ENCODE measurements around the gene OR51F2. TPM values are rescaled to one million over a fixed set of nuclear protein-coding genes. Genes with fewer than 3 reads are reported as not detected.

The OR51F2 gene
- total and polyA plus RNA-seq, 9 of the 15 experiments (the other 6 are each of a cell fraction or from before 2014, with no cell fraction given) = not detected

GRCh38 chr11:4865855-4866254, 44.7 kb downstream of the OR51F2 start (continued):
- TF ChIP-seq, protein P1, sequence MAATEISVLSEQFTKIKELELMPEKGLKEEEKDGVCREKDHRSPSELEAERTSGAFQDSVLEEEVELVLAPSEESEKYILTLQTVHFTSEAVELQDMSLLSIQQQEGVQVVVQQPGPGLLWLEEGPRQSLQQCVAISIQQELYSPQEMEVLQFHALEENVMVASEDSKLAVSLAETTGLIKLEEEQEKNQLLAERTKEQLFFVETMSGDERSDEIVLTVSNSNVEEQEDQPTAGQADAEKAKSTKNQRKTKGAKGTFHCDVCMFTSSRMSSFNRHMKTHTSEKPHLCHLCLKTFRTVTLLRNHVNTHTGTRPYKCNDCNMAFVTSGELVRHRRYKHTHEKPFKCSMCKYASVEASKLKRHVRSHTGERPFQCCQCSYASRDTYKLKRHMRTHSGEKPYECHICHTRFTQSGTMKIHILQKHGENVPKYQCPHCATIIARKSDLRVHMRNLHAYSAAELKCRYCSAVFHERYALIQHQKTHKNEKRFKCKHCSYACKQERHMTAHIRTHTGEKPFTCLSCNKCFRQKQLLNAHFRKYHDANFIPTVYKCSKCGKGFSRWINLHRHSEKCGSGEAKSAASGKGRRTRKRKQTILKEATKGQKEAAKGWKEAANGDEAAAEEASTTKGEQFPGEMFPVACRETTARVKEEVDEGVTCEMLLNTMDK (IDR thresholded peaks at IDR 0.05; ENCODE audit: borderline replicate concordance, insufficient read depth, low read depth, low read length, poor library complexity, severe bottlenecking) = no peak
- TF ChIP-seq WHSC1 (IDR thresholded peaks at IDR 0.05; ENCODE audit: low read length) (no peak), EZH2 (IDR thresholded peaks at IDR 0.05; ENCODE audit: borderline replicate concordance, low read depth, low read length) (no peak), PTRF (tag; IDR thresholded peaks at IDR 0.05) (no peak)
- TF ChIP-seq, protein P2, sequence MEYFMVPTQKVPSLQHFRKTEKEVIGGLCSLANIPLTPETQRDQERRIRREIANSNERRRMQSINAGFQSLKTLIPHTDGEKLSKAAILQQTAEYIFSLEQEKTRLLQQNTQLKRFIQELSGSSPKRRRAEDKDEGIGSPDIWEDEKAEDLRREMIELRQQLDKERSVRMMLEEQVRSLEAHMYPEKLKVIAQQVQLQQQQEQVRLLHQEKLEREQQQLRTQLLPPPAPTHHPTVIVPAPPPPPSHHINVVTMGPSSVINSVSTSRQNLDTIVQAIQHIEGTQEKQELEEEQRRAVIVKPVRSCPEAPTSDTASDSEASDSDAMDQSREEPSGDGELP (CRISPR knock-in tag; IDR thresholded peaks at IDR 0.05; ENCODE audit: borderline replicate concordance) = no peak

Other genes starting within 250 kb of the OR51F2 start
Only the 7 nearest of the 20 such genes appear.
- gene OR51F1, start 51.4 kb upstream of the OR51F2 start, total RNA-seq (2014; rRNA removed) = not detected in 2 replicates
- gene OR51F1, start 51.4 kb upstream of the OR51F2 start, total RNA-seq (2014; rRNA removed; fragmentation: Illumina TruSeq; extraction: Trizol) = not detected in 2 replicates
- not detected in 2 replicates for gene OR51F1, start 51.4 kb upstream of the OR51F2 start, total RNA-seq (2015; rRNA removed; fragmentation: Illumina TruSeq; extraction: Trizol)
- gene OR51F1, start 51.4 kb upstream of the OR51F2 start, total RNA-seq (2021) = not detected in 2 replicates
- gene OR51F1, start 51.4 kb upstream of the OR51F2 start, polyA plus RNA-seq (2011; rRNA removed) = not detected in 2 replicates
- gene OR51F1, start 51.4 kb upstream of the OR51F2 start, polyA plus RNA-seq (2014; fragmentation: Illumina TruSeq; extraction: Trizol) = not detected in 2 replicates
- not detected for gene OR51F1, start 51.4 kb upstream of the OR51F2 start, polyA plus RNA-seq (2014; fragmentation: Nextera tagmentation; extraction: Ambion mirVana)
- gene OR51F1, start 51.4 kb upstream of the OR51F2 start, polyA plus RNA-seq (2014; rRNA removed) = not detected in 2 replicates
- gene OR52R1, start 16.9 kb upstream of the OR51F2 start, total RNA-seq (2014; rRNA removed) = not detected in 2 replicates
- gene OR52R1, start 16.9 kb upstream of the OR51F2 start, total RNA-seq (2014; rRNA removed; fragmentation: Illumina TruSeq; extraction: Trizol) = not detected in 2 replicates
- gene OR52R1, start 16.9 kb upstream of the OR51F2 start, total RNA-seq (2015; rRNA removed; fragmentation: Illumina TruSeq; extraction: Trizol) = not detected in 2 replicates
- not detected in 2 replicates for gene OR52R1, start 16.9 kb upstream of the OR51F2 start, total RNA-seq (2021)
- not detected in 2 replicates for gene OR52R1, start 16.9 kb upstream of the OR51F2 start, polyA plus RNA-seq (2011; rRNA removed)
- gene OR52R1, start 16.9 kb upstream of the OR51F2 start, polyA plus RNA-seq (2014; fragmentation: Illumina TruSeq; extraction: Trizol) = not detected in 2 replicates
- gene OR52R1, start 16.9 kb upstream of the OR51F2 start, polyA plus RNA-seq (2014; fragmentation: Nextera tagmentation; extraction: Ambion mirVana) = not detected
- gene OR52R1, start 16.9 kb upstream of the OR51F2 start, polyA plus RNA-seq (2014; rRNA removed) = not detected in 2 replicates
- not detected in 2 replicates for gene OR51S1, start 27.9 kb downstream of the OR51F2 start, total RNA-seq (2014; rRNA removed)
- not detected in 2 replicates for gene OR51S1, start 27.9 kb downstream of the OR51F2 start, total RNA-seq (2014; rRNA removed; fragmentation: Illumina TruSeq; extraction: Trizol)
- not detected in 2 replicates for gene OR51S1, start 27.9 kb downstream of the OR51F2 start, total RNA-seq (2015; rRNA removed; fragmentation: Illumina TruSeq; extraction: Trizol)
- not detected in 2 replicates for gene OR51S1, start 27.9 kb downstream of the OR51F2 start, total RNA-seq (2021)
- gene OR51S1, start 27.9 kb downstream of the OR51F2 start, polyA plus RNA-seq (2011; rRNA removed) = not detected in 2 replicates
- gene OR51S1, start 27.9 kb downstream of the OR51F2 start, polyA plus RNA-seq (2014; fragmentation: Illumina TruSeq; extraction: Trizol) = not detected in 2 replicates
- not detected for gene OR51S1, start 27.9 kb downstream of the OR51F2 start, polyA plus RNA-seq (2014; fragmentation: Nextera tagmentation; extraction: Ambion mirVana)
- not detected in 2 replicates for gene OR51S1, start 27.9 kb downstream of the OR51F2 start, polyA plus RNA-seq (2014; rRNA removed)
- gene OR51T1, start 60.6 kb downstream of the OR51F2 start, total RNA-seq (2014; rRNA removed) = not detected in 2 replicates
- not detected in 2 replicates for gene OR51T1, start 60.6 kb downstream of the OR51F2 start, total RNA-seq (2014; rRNA removed; fragmentation: Illumina TruSeq; extraction: Trizol)
- gene OR51T1, start 60.6 kb downstream of the OR51F2 start, total RNA-seq (2015; rRNA removed; fragmentation: Illumina TruSeq; extraction: Trizol) = not detected in 2 replicates
- not detected in 2 replicates for gene OR51T1, start 60.6 kb downstream of the OR51F2 start, total RNA-seq (2021)
- gene OR51T1, start 60.6 kb downstream of the OR51F2 start, polyA plus RNA-seq (2011; rRNA removed) = not detected in 2 replicates
- gene OR51T1, start 60.6 kb downstream of the OR51F2 start, polyA plus RNA-seq (2014; fragmentation: Illumina TruSeq; extraction: Trizol) = not detected in 2 replicates
- gene OR51T1, start 60.6 kb downstream of the OR51F2 start, polyA plus RNA-seq (2014; fragmentation: Nextera tagmentation; extraction: Ambion mirVana) = not detected
- gene OR51T1, start 60.6 kb downstream of the OR51F2 start, polyA plus RNA-seq (2014; rRNA removed) = not detected in 2 replicates
- gene OR51A7, start 82.5 kb downstream of the OR51F2 start, total RNA-seq (2014; rRNA removed) = not detected in 2 replicates
- not detected in 2 replicates for gene OR51A7, start 82.5 kb downstream of the OR51F2 start, total RNA-seq (2014; rRNA removed; fragmentation: Illumina TruSeq; extraction: Trizol)
- not detected in 2 replicates for gene OR51A7, start 82.5 kb downstream of the OR51F2 start, total RNA-seq (2015; rRNA removed; fragmentation: Illumina TruSeq; extraction: Trizol)
- gene OR51A7, start 82.5 kb downstream of the OR51F2 start, total RNA-seq (2021) = not detected in 2 replicates
- not detected in 2 replicates for gene OR51A7, start 82.5 kb downstream of the OR51F2 start, polyA plus RNA-seq (2011; rRNA removed)
- not detected in 2 replicates for gene OR51A7, start 82.5 kb downstream of the OR51F2 start, polyA plus RNA-seq (2014; fragmentation: Illumina TruSeq; extraction: Trizol)
- gene OR51A7, start 82.5 kb downstream of the OR51F2 start, polyA plus RNA-seq (2014; fragmentation: Nextera tagmentation; extraction: Ambion mirVana) = not detected
- gene OR51A7, start 82.5 kb downstream of the OR51F2 start, polyA plus RNA-seq (2014; rRNA removed) = not detected in 2 replicates
- not detected in 2 replicates for gene OR51G2, start 98.0 kb downstream of the OR51F2 start, total RNA-seq (2014; rRNA removed)
- not detected in 2 replicates for gene OR51G2, start 98.0 kb downstream of the OR51F2 start, total RNA-seq (2014; rRNA removed; fragmentation: Illumina TruSeq; extraction: Trizol)
- gene OR51G2, start 98.0 kb downstream of the OR51F2 start, total RNA-seq (2015; rRNA removed; fragmentation: Illumina TruSeq; extraction: Trizol) = not detected in 2 replicates
- not detected in 2 replicates for gene OR51G2, start 98.0 kb downstream of the OR51F2 start, total RNA-seq (2021)
- gene OR51G2, start 98.0 kb downstream of the OR51F2 start, polyA plus RNA-seq (2011; rRNA removed) = not detected in 2 replicates
- not detected in 2 replicates for gene OR51G2, start 98.0 kb downstream of the OR51F2 start, polyA plus RNA-seq (2014; fragmentation: Illumina TruSeq; extraction: Trizol)
- not detected for gene OR51G2, start 98.0 kb downstream of the OR51F2 start, polyA plus RNA-seq (2014; fragmentation: Nextera tagmentation; extraction: Ambion mirVana)
- gene OR51G2, start 98.0 kb downstream of the OR51F2 start, polyA plus RNA-seq (2014; rRNA removed) = not detected in 2 replicates
- gene OR51G1, start 103.0 kb downstream of the OR51F2 start, total RNA-seq (2014; rRNA removed) = not detected in 2 replicates
- not detected in 2 replicates for gene OR51G1, start 103.0 kb downstream of the OR51F2 start, total RNA-seq (2014; rRNA removed; fragmentation: Illumina TruSeq; extraction: Trizol)
- gene OR51G1, start 103.0 kb downstream of the OR51F2 start, total RNA-seq (2015; rRNA removed; fragmentation: Illumina TruSeq; extraction: Trizol) = not detected in 2 replicates
- gene OR51G1, start 103.0 kb downstream of the OR51F2 start, total RNA-seq (2021) = not detected in 2 replicates
- gene OR51G1, start 103.0 kb downstream of the OR51F2 start, polyA plus RNA-seq (2011; rRNA removed) = not detected in 2 replicates
- not detected in 2 replicates for gene OR51G1, start 103.0 kb downstream of the OR51F2 start, polyA plus RNA-seq (2014; fragmentation: Illumina TruSeq; extraction: Trizol)
- gene OR51G1, start 103.0 kb downstream of the OR51F2 start, polyA plus RNA-seq (2014; fragmentation: Nextera tagmentation; extraction: Ambion mirVana) = not detected
- not detected in 2 replicates for gene OR51G1, start 103.0 kb downstream of the OR51F2 start, polyA plus RNA-seq (2014; rRNA removed)

Data from K562 (cell line).